Endodermal cell (in vitro differentiated cells): Measurements from ENCODE around the gene MEP1A. TPM values are rescaled to one million over a fixed set of nuclear protein-coding genes. Genes with fewer than 3 reads are reported as not detected.
"Not testable (repeated sequence)": the region's sequence is repeated elsewhere in the genome, so short reads cannot be mapped to it uniquely, and the experiment has no call there.

Source experiments
- DNase-seq: peaks from one replicate; pipeline ENCODE4 v3.0.0-alpha.2; 2017
- H3K27ac ChIP-seq: 2 replicates; pipeline ENCODE4 v1.5.1; 2013; ENCODE audit warnings: mild to moderate bottlenecking, low read depth, low read length, moderate library complexity
- H3K27me3 ChIP-seq: 2 replicates; pipeline ENCODE4 v1.6.1; 2013; ENCODE audit warnings: mild to moderate bottlenecking, low read length, moderate library complexity; ENCODE audit not compliant: insufficient read depth, control insufficient read depth, poor library complexity, severe bottlenecking
- H3K36me3 ChIP-seq: 2 replicates; pipeline ENCODE4 v1.7.0; 2013; ENCODE audit warnings: mild to moderate bottlenecking, low read length, moderate library complexity; ENCODE audit not compliant: control insufficient read depth, insufficient read depth
- H3K4me1 ChIP-seq: one replicate; pipeline ENCODE4 v1.7.0; 2013; ENCODE audit warnings: low read length; ENCODE audit not compliant: control insufficient read depth, insufficient read depth
- H3K4me3 ChIP-seq: 2 replicates; pipeline ENCODE4 v1.5.1; 2013; ENCODE audit warnings: mild to moderate bottlenecking, low read length, moderate library complexity
- H3K9ac ChIP-seq: 2 replicates; pipeline ENCODE4 v1.6.1; 2013; ENCODE audit warnings: mild to moderate bottlenecking, low read length, moderate library complexity; ENCODE audit not compliant: poor library complexity, severe bottlenecking; ENCODE audit errors: extremely low read depth
- H3K9me3 ChIP-seq: 2 replicates; pipeline ENCODE4 v1.6.1; 2013; ENCODE audit warnings: mild to moderate bottlenecking, low read length, moderate library complexity; ENCODE audit not compliant: control insufficient read depth
- H3K27ac Mint-ChIP-seq: 2 replicates; pipeline ENCODE4 v1.8.0; 2020; ENCODE audit warnings: mixed read lengths
- H3K27me3 Mint-ChIP-seq: 2 replicates; pipeline ENCODE4 v1.8.0; 2021; ENCODE audit warnings: mild to moderate bottlenecking, mixed read lengths; ENCODE audit not compliant: insufficient read depth
- H3K36me3 Mint-ChIP-seq: 2 replicates; pipeline ENCODE4 v1.8.0; 2020; ENCODE audit warnings: low read depth, mixed read lengths
- H3K4me1 Mint-ChIP-seq: 2 replicates; pipeline ENCODE4 v1.8.0; 2020; ENCODE audit warnings: mixed read lengths
- H3K4me3 Mint-ChIP-seq: 2 replicates; pipeline ENCODE4 v1.8.0; 2020; ENCODE audit warnings: mild to moderate bottlenecking, moderate library complexity, mixed read lengths
- H3K9me3 Mint-ChIP-seq: 2 replicates; pipeline ENCODE4 v1.8.0; 2020; ENCODE audit warnings: mild to moderate bottlenecking, mixed read lengths
- WGBS, 2 experiments: methylation state at CpG; one replicate each; pipeline versions ENCODE4 v1.1.5 to v1.1.7; 2013; ENCODE audit warnings: missing lambda C conversion rate in 2 of 2, mixed read lengths in 1 of 2; ENCODE audit not compliant: insufficient coverage in 1 of 2, insufficient read length in 1 of 2; 5-methylcytosine and 5-hydroxymethylcytosine counted together
- long read RNA-seq, 4 experiments: library from polyadenylated mRNA in 2 of 4; library from RNA in 1 of 4; library from capped mRNA in 1 of 4; stranded (forward) in 3 of 4; unstranded in 1 of 4; transcript quantifications; one replicate each; pipeline ENCODE4 v2.0.0, GENCODE V29; 2020 to 2021; ENCODE audit warnings: inconsistent platforms in 1 of 4
- polyA plus RNA-seq, 2 experiments: library from polyadenylated mRNA; stranded (reverse); fragments of 50-300 nt; gene quantifications; one replicate each; pipeline ENCODE4 v1.2.3, GENCODE V29; 2013
- total RNA-seq, 2 donors: library from RNA; stranded (reverse); fragmentation: NEBNext Ultra II Directional in 1 of 2; extraction: Animal tissue kit (Norgen Biotek cat#: 25700) in 1 of 2; gene quantifications; 2 replicates in 1 of 2; 3 replicates in 1 of 2; pipeline ENCODE4 v1.2.1, GENCODE V29; 2021
- TF ChIP-seq, protein P1 (sequence below): fragments of 200-600 bp; sonication (generic); conservative IDR thresholded peaks from 2 replicates; pipeline ENCODE4 v1.5.0; 2021; ENCODE audit warnings: antibody characterized with exemption, mild to moderate bottlenecking

MEP1A gene, protein sequence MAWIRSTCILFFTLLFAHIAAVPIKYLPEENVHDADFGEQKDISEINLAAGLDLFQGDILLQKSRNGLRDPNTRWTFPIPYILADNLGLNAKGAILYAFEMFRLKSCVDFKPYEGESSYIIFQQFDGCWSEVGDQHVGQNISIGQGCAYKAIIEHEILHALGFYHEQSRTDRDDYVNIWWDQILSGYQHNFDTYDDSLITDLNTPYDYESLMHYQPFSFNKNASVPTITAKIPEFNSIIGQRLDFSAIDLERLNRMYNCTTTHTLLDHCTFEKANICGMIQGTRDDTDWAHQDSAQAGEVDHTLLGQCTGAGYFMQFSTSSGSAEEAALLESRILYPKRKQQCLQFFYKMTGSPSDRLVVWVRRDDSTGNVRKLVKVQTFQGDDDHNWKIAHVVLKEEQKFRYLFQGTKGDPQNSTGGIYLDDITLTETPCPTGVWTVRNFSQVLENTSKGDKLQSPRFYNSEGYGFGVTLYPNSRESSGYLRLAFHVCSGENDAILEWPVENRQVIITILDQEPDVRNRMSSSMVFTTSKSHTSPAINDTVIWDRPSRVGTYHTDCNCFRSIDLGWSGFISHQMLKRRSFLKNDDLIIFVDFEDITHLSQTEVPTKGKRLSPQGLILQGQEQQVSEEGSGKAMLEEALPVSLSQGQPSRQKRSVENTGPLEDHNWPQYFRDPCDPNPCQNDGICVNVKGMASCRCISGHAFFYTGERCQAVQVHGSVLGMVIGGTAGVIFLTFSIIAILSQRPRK
- total RNA-seq = not detected
- polyA plus RNA-seq (2013, experiment 1 of 2) = not detected
- not detected for polyA plus RNA-seq (2013, experiment 2 of 2)
- long read RNA-seq, experiment 1 = 0 reads
- long read RNA-seq, experiment 2 = 0 reads
- long read RNA-seq, experiment 3 = 0 reads
- long read RNA-seq, experiment 4 = 0 reads

DNA sequence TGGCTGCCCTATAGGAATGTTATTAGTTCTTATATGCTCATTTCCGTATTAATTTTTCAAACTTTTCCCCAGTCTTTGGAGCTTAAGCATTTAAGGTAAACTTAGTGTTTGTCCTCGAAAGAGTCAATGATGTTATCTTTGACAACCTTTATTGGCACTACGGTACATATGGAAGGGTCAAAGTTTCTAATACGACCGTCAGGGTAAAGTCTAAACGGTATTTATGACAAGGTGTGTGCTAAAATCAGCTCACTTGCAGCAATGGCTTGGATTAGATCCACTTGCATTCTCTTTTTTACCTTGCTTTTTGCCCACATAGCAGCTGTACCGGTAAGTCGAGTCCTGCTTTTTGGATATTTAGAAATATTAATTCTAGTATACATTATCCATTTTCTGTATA lies at the start of gene MEP1A:
Gene MEP1A, plus strand, starts transcription at position 252 of the 400 bp plus-strand sequence. Its CDS starts 10 bp downstream, at position 262.
- DNase-seq = no peak
- WGBS, 2 experiments = 94% methylated on average over 5 to 8 of the region's 8 CpGs
- Histone ChIP-seq H3K27ac (no peak within 1 kb of the TSS), H3K9ac (no peak within 1 kb of the TSS), H3K27me3 (peaks cover 5% of the 10 kb centered on the region), H3K4me3 (no peak within 1 kb of the TSS), H3K9me3 (no peaks in the 10 kb centered on the region), H3K4me1 (peaks cover 13% of the 10 kb centered on the region), H3K36me3 (no peaks in the 10 kb centered on the region)
- Mint-ChIP-seq H3K36me3 (no peaks in the 10 kb centered on the region), H3K27me3 (no peaks in the 10 kb centered on the region), H3K27ac (no peak within 1 kb of the TSS), H3K9me3 (no peaks in the 10 kb centered on the region), H3K4me1 (peaks cover 24% of the 10 kb centered on the region), H3K4me3 (no peak within 1 kb of the TSS)
- TF ChIP-seq, protein P1, sequence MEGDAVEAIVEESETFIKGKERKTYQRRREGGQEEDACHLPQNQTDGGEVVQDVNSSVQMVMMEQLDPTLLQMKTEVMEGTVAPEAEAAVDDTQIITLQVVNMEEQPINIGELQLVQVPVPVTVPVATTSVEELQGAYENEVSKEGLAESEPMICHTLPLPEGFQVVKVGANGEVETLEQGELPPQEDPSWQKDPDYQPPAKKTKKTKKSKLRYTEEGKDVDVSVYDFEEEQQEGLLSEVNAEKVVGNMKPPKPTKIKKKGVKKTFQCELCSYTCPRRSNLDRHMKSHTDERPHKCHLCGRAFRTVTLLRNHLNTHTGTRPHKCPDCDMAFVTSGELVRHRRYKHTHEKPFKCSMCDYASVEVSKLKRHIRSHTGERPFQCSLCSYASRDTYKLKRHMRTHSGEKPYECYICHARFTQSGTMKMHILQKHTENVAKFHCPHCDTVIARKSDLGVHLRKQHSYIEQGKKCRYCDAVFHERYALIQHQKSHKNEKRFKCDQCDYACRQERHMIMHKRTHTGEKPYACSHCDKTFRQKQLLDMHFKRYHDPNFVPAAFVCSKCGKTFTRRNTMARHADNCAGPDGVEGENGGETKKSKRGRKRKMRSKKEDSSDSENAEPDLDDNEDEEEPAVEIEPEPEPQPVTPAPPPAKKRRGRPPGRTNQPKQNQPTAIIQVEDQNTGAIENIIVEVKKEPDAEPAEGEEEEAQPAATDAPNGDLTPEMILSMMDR = no peak

DNA sequence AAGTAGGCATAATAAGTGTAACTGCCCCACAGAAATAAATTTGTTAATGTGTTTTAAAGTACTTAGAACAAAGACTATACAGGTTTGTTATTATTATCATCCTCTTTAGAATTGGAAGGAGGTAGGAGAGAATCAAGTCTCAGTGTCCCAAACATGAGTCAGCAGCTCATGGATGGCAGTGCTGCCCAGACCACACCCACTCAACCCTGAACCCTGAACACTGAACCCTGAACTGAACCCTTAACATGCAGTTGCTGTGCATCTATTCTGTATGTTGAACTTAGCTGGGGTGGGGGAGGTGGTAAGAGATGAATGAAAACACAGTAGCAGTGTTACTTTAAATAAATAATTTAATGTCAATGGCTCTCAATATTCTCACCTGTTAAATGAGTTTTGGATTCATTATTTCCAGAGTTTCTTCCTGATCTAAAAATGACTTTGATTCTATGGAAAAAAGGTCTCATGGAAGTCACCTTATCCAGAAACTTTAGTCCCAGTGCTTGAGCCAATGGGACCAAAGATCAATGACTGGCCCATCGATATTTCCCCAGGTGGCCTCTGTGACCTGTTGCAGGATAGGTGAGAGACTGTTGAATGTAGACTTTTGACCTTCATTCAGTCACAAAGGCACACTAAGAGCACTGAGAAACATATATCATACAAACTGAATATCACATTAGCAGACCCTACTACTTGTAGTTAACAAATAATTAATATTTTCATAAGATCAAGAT lies 49.6 kb upstream of the MEP1A start:
- H3K27ac Mint-ChIP-seq = no peak overlapping the region
- no peaks in the 10 kb centered on the region for H3K4me1 Mint-ChIP-seq
- H3K9me3 Mint-ChIP-seq = no peaks in the 10 kb centered on the region
- WGBS, 2 experiments = 77 to 100% methylated on average over 1 of the region's 1 CpG
- Histone ChIP-seq H3K9ac (no peak overlapping the region), H3K27ac (no peak overlapping the region), H3K27me3 (peaks cover 17% of the 10 kb centered on the region), H3K4me3 (no peak overlapping the region), H3K36me3 (no peaks in the 10 kb centered on the region), H3K9me3 (no peaks in the 10 kb centered on the region), H3K4me1 (no peaks in the 10 kb centered on the region)
- no peak overlapping the region for H3K4me3 Mint-ChIP-seq
- H3K36me3 Mint-ChIP-seq = no peaks in the 10 kb centered on the region
- peaks cover 9% of the 10 kb centered on the region for H3K27me3 Mint-ChIP-seq
- TF ChIP-seq, protein P1 = no peak
- no peak for DNase-seq

DNA sequence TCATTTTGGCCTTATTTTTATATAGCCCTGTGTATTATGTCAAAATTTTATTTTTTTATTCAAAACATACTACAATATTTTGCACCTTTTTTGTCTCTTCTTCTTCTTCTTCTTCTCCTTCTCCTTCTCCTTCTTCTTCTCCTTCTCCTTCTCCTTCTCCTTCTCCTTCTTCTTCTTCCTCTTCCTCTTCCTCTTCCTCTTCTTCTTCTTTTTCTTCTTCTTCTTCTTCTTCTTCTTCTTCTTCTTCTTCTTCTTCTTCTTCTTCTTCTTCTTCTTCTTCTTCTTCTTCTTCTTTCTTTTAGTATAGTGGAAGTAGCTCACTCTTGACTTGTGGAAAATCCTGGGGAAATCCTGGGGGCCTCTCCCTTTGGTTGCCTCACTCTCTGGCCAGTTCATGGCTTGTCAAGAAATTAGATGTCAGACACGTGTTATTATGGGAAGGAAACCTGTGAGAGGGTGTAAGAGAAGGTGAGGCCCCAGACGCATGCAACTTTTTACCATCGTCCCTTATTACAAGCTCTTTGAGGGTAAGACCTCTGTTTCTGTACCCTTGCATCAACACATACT lies 48.9 kb upstream of the MEP1A start:
- not testable (repeated sequence) for H3K4me1 Mint-ChIP-seq, H3K9me3 Mint-ChIP-seq, H3K27ac Mint-ChIP-seq, DNase-seq, H3K36me3 Mint-ChIP-seq, H3K36me3 ChIP-seq, H3K4me1 ChIP-seq, H3K9me3 ChIP-seq, H3K4me3 Mint-ChIP-seq, H3K9ac ChIP-seq, H3K27me3 Mint-ChIP-seq, H3K27ac ChIP-seq, H3K4me3 ChIP-seq
- peaks cover 17% of the 10 kb centered on the region for H3K27me3 ChIP-seq
- WGBS, 2 experiments = 86% methylated on average over 3 of the region's 3 CpGs; no CpG with 5 or more reads in 1 of the 2 experiments
